HepG2 (cell line): ENCODE measurements around the gene CTNND2. TPM values are rescaled to one million over a fixed set of nuclear protein-coding genes. Genes with fewer than 3 reads are reported as not detected.

Experiments
- ATAC-seq: fragments of 200-7000 bp; cut with Tn5 transposase; 3 replicates; pipeline ENCODE4 v1.9.1; 2020; ENCODE audit warnings: mild to moderate bottlenecking, moderate library complexity
- BruUV-seq: library from RNA; stranded (reverse); fragments of 400-500 nt; replicated peaks from 2 replicates; lab custom pipeline; 2021; lab: Mats Ljungman, UMichigan
- CTCF ChIA-PET: fragments of 300-600 bp; formaldehyde crosslinking; extraction: SDS; loops from one replicate; lab custom pipeline; 2021; ENCODE audit warnings: low total read pairs, inconsistent platforms, low intra/inter-chr PET ratio; lab: Yijun Ruan, JAX
- POLR2A ChIA-PET: fragments of 350-600 bp; sonication (Branson Sonifier 250); formaldehyde crosslinking; loops from one replicate; lab custom pipeline; 2020; ENCODE audit warnings: antibody characterized with exemption, inconsistent platforms; lab: Yijun Ruan, JAX
- DNase-seq: peaks from one replicate; pipeline ENCODE4 v3.0.0-alpha.2; 2015; ENCODE audit warnings: low spot score
- FAIRE-seq: peaks from 3 replicates; lab custom pipeline; 2011; peaks lifted over from hg19 to GRCh38; lab: Jason Lieb, UNC
- H2AFZ ChIP-seq: one replicate; pipeline ENCODE4 v1.6.1; 2011; ENCODE audit warnings: low read length, inconsistent platforms
- H3K27ac ChIP-seq: fragments of 300-600 bp; 3 replicates; pipeline ENCODE4 v1.8.0; 2011; ENCODE audit warnings: mixed run types, mild to moderate bottlenecking, mixed read lengths, low read length, inconsistent platforms; ENCODE audit not compliant: insufficient read depth; ENCODE audit errors: extremely low read length
- H3K27me3 ChIP-seq, 2 experiments: fragments of 200-600 bp in 1 of 2; 2 replicates in 1 of 2; 3 replicates in 1 of 2; pipeline versions ENCODE4 v1.6.0 to v1.8.0; 2011; ENCODE audit warnings: low read length in 2 of 2, mild to moderate bottlenecking in 2 of 2, moderate library complexity in 2 of 2, inconsistent platforms in 1 of 2; ENCODE audit not compliant: insufficient read depth in 2 of 2, control insufficient read depth in 1 of 2
- H3K36me3 ChIP-seq, 2 experiments: fragments of 200-600 bp in 1 of 2; replicated peaks in 1 of 2; 2 replicates in 1 of 2; 3 replicates in 1 of 2; pipeline versions ENCODE4 v1.5.1 to v1.8.0; 2011; ENCODE audit warnings: low read length in 2 of 2, inconsistent platforms in 1 of 2; ENCODE audit not compliant: insufficient read depth in 2 of 2, control insufficient read depth in 1 of 2
- H3K4me1 ChIP-seq: 2 replicates; pipeline ENCODE4 v1.5.1; 2012; ENCODE audit warnings: low read length, inconsistent platforms; ENCODE audit not compliant: insufficient read depth
- H3K4me2 ChIP-seq: 2 replicates; pipeline ENCODE4 v1.6.0; 2011; ENCODE audit warnings: low read depth, low read length, inconsistent platforms
- H3K4me3 ChIP-seq, 3 experiments: fragments of 200-600 bp in 1 of 3; sonication (generic), shearing (Covaris generic) in 1 of 3; replicated peaks in 1 of 3; 2 replicates each; pipeline ENCODE4 v1.5.1; 2011 to 2016; ENCODE audit warnings: low read length in 3 of 3, inconsistent platforms in 2 of 3, low read depth in 2 of 3, mild to moderate bottlenecking in 2 of 3, control low read depth in 1 of 3, mixed read lengths in 1 of 3; ENCODE audit not compliant: insufficient read depth in 1 of 3
- H3K79me2 ChIP-seq: one replicate; pipeline ENCODE4 v1.6.1; 2011; ENCODE audit warnings: low read length, inconsistent platforms; ENCODE audit not compliant: insufficient read depth
- H3K9ac ChIP-seq: 2 replicates; pipeline ENCODE4 v1.6.0; 2011; ENCODE audit warnings: mild to moderate bottlenecking, low read depth, low read length, inconsistent platforms; ENCODE audit not compliant: insufficient read depth
- H3K9me3 ChIP-seq: 2 replicates; pipeline ENCODE4 v1.5.1; 2012; ENCODE audit warnings: mild to moderate bottlenecking, low read length
- H4K20me1 ChIP-seq: 2 replicates; pipeline ENCODE4 v1.6.0; 2011; ENCODE audit warnings: inconsistent platforms, mild to moderate bottlenecking, low read length, moderate library complexity; ENCODE audit not compliant: insufficient read depth
- CREM ChIP-seq, 2 experiments: sonication (generic) in 1 of 2; formaldehyde crosslinking in 1 of 2; IDR thresholded peaks; 2 replicates each; pipeline versions ENCODE4 v1.4.0 to v1.6.1; 2016 to 2020; ENCODE audit warnings: antibody characterized with exemption in 1 of 2, mild to moderate bottlenecking in 1 of 2, missing genetic modification reagents in 1 of 2
- HIC2 ChIP-seq: sonication (generic); formaldehyde crosslinking; IDR thresholded peaks from 2 replicates; pipeline ENCODE4 v1.9.0; 2022; ENCODE audit warnings: low read depth, missing genetic modification reagents
- MAFF ChIP-seq: IDR thresholded peaks from 2 replicates; pipeline ENCODE4 v1.6.1; 2011; ENCODE audit warnings: low read depth, low read length, improper control_type of control experiment
- MXI1 ChIP-seq: IDR thresholded peaks from 3 replicates; pipeline ENCODE4 v1.6.1; 2012; ENCODE audit warnings: low read depth, low read length, inconsistent platforms, borderline replicate concordance
- SYNCRIP ChIP-seq: fragments of 200-400 bp; formaldehyde crosslinking; IDR thresholded peaks from 2 replicates; pipeline ENCODE4 v1.6.1; 2018; ENCODE audit warnings: mild to moderate bottlenecking, low read depth, low read length; ENCODE audit not compliant: insufficient read depth
- TCF7 ChIP-seq: sonication (generic); IDR thresholded peaks from 2 replicates; pipeline ENCODE4 v1.6.1; 2016; ENCODE audit warnings: antibody characterized with exemption, low read depth
- TEAD3 ChIP-seq: optimal IDR thresholded peaks from 2 replicates; pipeline ENCODE3; 2016; ENCODE audit warnings: borderline replicate concordance
- ZNF513 ChIP-seq: sonication (generic); formaldehyde crosslinking; conservative IDR thresholded peaks from 2 replicates; pipeline ENCODE4 v1.5.0; 2020; ENCODE audit warnings: missing genetic modification reagents
- ZNF547 ChIP-seq: sonication (generic); formaldehyde crosslinking; IDR thresholded peaks from 2 replicates; pipeline ENCODE4 v1.5.1; 2020; ENCODE audit warnings: mild to moderate bottlenecking, missing genetic modification reagents
- ZNF570 ChIP-seq: sonication (generic); formaldehyde crosslinking; IDR thresholded peaks from 2 replicates; pipeline ENCODE4 v1.4.0; 2020; ENCODE audit warnings: mild to moderate bottlenecking, missing genetic modification reagents, borderline replicate concordance
- WGBS: methylation state at CpG from one replicate; pipeline ENCODE4 v1.1.6; 2017; ENCODE audit warnings: low lambda C conversion rate; 5-methylcytosine and 5-hydroxymethylcytosine counted together
- in situ Hi-C: cut with HindIII; loops from 2 replicates; pipeline ENCODE4 v1.10.0; 2017; ENCODE audit warnings: low pct_unique_long_range_greater_than_20kb; ENCODE audit not compliant: extremely low pct_ligation_motif_present
- intact Hi-C: fragments of 100-400 bp; cut with micrococcal nuclease; formaldehyde crosslinking; loops from one replicate; pipeline ENCODE4 v1.10.0; 2022; ENCODE audit not compliant: unreplicated experiment
- polyA plus RNA-seq, 8 experiments: library from polyadenylated mRNA; depleted of rRNA in 3 of 8; stranded (reverse) in 7 of 8; unstranded in 1 of 8; fragments of >200 nt; fragmentation: Illumina TruSeq in 4 of 8; extraction: Trizol in 4 of 8; gene quantifications; 2 replicates each; pipeline versions ENCODE4 v1.2.1 to v1.2.3, GENCODE V29; 2011 to 2016; ENCODE audit warnings: low read depth in 4 of 8, missing spikeins in 1 of 8, mixed read lengths in 1 of 8; ENCODE audit not compliant: insufficient read depth in 1 of 8
- total RNA-seq, 5 experiments: library from RNA; depleted of rRNA; stranded (reverse); fragments of >200 nt; fragmentation: Illumina TruSeq; extraction: Trizol; gene quantifications; 2 replicates each; pipeline ENCODE4 v1.2.3, GENCODE V29; 2016; ENCODE audit warnings: low read depth in 1 of 5

Gene CTNND2
- total and polyA plus RNA-seq, 2 of the 13 experiments (the other 11 are each of a cell fraction or from before 2014, with no cell fraction given) = not detected

GRCh38 chr5:11023945-11024344, 880.3 kb downstream of the CTNND2 start:
- H3K27ac ChIP-seq = no peak overlapping the region
- no peaks in the 10 kb centered on the region for H3K36me3 ChIP-seq
- no peaks in the 10 kb centered on the region for H3K4me1 ChIP-seq
- H3K9ac ChIP-seq = no peak overlapping the region
- ATAC-seq (no peak), DNase-seq (no peak), FAIRE-seq (no peak)
- 0% methylated on average over 1 of the region's 1 CpG for WGBS
- ChIA-PET POLR2A (no interaction called here), CTCF (no interaction called here)
- H4K20me1 ChIP-seq = no peaks in the 10 kb centered on the region
- H3K4me2 ChIP-seq = no peak overlapping the region
- TF ChIP-seq MXI1 (no peak), ZNF513 (CRISPR knock-in tag) (no peak), TCF7 (no peak)
- intact Hi-C loops (no loop called here), in situ Hi-C loops (no loop called here)
- no peaks in the 10 kb centered on the region; a peak in 1 of 5 replicates for H3K27me3 ChIP-seq
- H3K79me2 ChIP-seq = no peaks in the 10 kb centered on the region
- no peak overlapping the region for H2AFZ ChIP-seq
- H3K9me3 ChIP-seq = no peaks in the 10 kb centered on the region
- BruUV-seq = no TSS peak
- no peak overlapping the region for H3K4me3 ChIP-seq

GRCh38 chr5:11013793-11014192, 890.5 kb downstream of the CTNND2 start:
- DNase-seq (no peak), ATAC-seq (peak; percentile 77), FAIRE-seq (no peak)
- ChIA-PET POLR2A (no interaction called here), CTCF (no interaction called here)
- Histone ChIP-seq H4K20me1 (no peaks in the 10 kb centered on the region), H3K4me2 (no peak overlapping the region), H3K27me3 (no peaks in the 10 kb centered on the region), H3K27ac (no peak overlapping the region), H3K4me3 (no peak overlapping the region), H3K9ac (no peak overlapping the region), H3K9me3 (no peaks in the 10 kb centered on the region), H3K36me3 (no peaks in the 10 kb centered on the region), H3K79me2 (no peaks in the 10 kb centered on the region), H3K4me1 (no peaks in the 10 kb centered on the region), H2AFZ (no peak overlapping the region)
- intact Hi-C loops = no loop called here
- BruUV-seq = no TSS peak
- in situ Hi-C loops = no loop called here
- TF ChIP-seq HIC2 (CRISPR knock-in tag) = peak; percentile 29; the same call in 1 of the 2 replicates
- no peak for TF ChIP-seq SYNCRIP
- TF ChIP-seq TEAD3 (CRISPR knock-in tag) = peak; percentile 33
- TF ChIP-seq ZNF570 = no peak
- TF ChIP-seq MAFF = 0 out of 2 replicates have a peak, but pooled peaks have one; percentile 2
- TF ChIP-seq ZNF547 (CRISPR knock-in tag) = no peak
- no peak for TF ChIP-seq CREM (IDR thresholded peaks at IDR 0.05)
- TF ChIP-seq CREM (CRISPR knock-in tag; IDR thresholded peaks at IDR 0.05) = no peak
- 0% methylated on average over 4 of the region's 4 CpGs for WGBS
